ENCODE measurements around the gene KNTC1. TPM values are rescaled to one million over a fixed set of nuclear protein-coding genes. Genes with fewer than 3 reads are reported as not detected.

KNTC1 gene
- total and polyA plus RNA-seq, 10 donors, result 13.4 to 46.1 (median 25.7) TPM

DNA sequence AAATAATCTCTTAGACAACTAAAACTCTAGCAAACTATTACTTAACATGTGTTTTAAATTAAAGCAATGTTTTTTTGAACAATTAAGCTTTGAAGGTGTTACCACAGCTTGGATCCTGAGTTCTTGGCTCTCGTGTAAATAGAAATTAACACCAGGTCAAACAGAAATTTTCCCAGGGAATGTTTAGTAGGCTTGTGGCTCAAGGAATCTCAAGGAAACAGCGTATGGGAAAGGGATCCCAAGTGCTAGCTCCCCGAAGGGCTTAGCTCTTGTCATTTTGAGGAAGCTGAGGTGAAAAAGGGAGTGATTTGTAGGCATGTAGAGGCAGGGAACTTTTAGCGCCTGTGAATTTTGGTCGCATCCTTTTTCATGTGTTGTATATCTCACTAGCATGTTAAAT lies 11.4 kb downstream of the KNTC1 start:
- WGBS, 5 donors, result 91 to 98% (median 96%) methylated on average over 5 of the region's 5 CpGs
- H3K27me3 ChIP-seq (replicated peaks in 1 of 7), result no peaks in the 10 kb centered on the region
- peaks cover 0 to 2% (median 0%) of the 10 kb centered on the region in 6 donors for H3K4me1 ChIP-seq
- intact Hi-C loops (cut with DNase I; ENCODE audit: low total_unique reads), result no loop called here
- H3K36me3 ChIP-seq, result peaks cover 0 to 97% (median 10%) of the 10 kb centered on the region in 6 donors
- no peak for DNase-seq
- TF ChIP-seq POLR2A (IDR thresholded peaks at IDR 0.05), result no peak
- TF ChIP-seq CTCF (IDR thresholded peaks at IDR 0.05 in 8 of 11, conservative IDR thresholded peaks at IDR 0.05 in 3 of 11), result no peak
- no peak for TF ChIP-seq POLR2AphosphoS5 (IDR thresholded peaks at IDR 0.05)
- H3K9me3 ChIP-seq, result no peaks in the 10 kb centered on the region
- no peak overlapping the region for H3K4me3 ChIP-seq
- H3K27ac ChIP-seq, result no peak overlapping the region

GRCh38 chr12:122544537-122544936 lies 17.5 kb downstream of the KNTC1 start:
- Histone ChIP-seq H3K4me1 (peaks cover 0 to 6% (median 0%) of the 10 kb centered on the region in 6 donors), H3K4me3 (no peak overlapping the region), H3K27ac (peak overlapping the region in 1 of 8 donors; percentile 15), H3K27me3 (replicated peaks in 1 of 7) (no peaks in the 10 kb centered on the region), H3K9me3 (no peaks in the 10 kb centered on the region), H3K36me3 (peaks cover 0 to 96% (median 22%) of the 10 kb centered on the region in 6 donors)
- no peak for DNase-seq
- intact Hi-C loops (cut with DNase I; ENCODE audit: low total_unique reads), result no loop called here
- WGBS, 5 donors, result 81 to 88% (median 86%) methylated on average over 2 of the region's 2 CpGs
- TF ChIP-seq POLR2AphosphoS5 (IDR thresholded peaks at IDR 0.05) (no peak), CTCF (IDR thresholded peaks at IDR 0.05 in 8 of 11, conservative IDR thresholded peaks at IDR 0.05 in 3 of 11) (no peak), POLR2A (IDR thresholded peaks at IDR 0.05) (no peak)

DNA sequence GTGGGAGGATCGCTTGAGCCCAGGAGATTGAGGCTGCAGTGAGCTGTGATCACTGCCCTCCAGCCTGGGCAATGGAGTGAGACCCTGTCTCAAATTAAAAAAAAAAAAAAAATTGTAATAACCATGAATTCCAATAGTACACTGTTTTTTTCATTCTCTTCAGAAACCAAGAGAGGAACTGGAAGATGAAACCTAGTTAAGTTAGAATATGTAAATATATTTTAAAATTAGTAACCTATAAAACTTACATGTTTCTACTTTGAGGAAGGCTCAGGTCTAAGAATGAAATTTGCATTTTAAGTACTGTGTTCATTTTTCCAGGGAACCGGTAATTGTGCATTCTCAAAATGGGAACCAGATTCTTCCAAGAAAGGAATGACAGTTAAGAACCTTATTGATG lies 18.8 kb downstream of the KNTC1 start:
- Histone ChIP-seq H3K4me1 (peaks cover 0 to 6% (median 0%) of the 10 kb centered on the region in 6 donors), H3K27me3 (replicated peaks in 1 of 7) (no peaks in the 10 kb centered on the region), H3K36me3 (peaks cover 2 to 99% (median 25%) of the 10 kb centered on the region in 6 donors), H3K9me3 (no peaks in the 10 kb centered on the region), H3K4me3 (no peak overlapping the region), H3K27ac (peak overlapping the region in 1 of 8 donors; percentile 31)
- TF ChIP-seq POLR2AphosphoS5 (IDR thresholded peaks at IDR 0.05), result no peak
- TF ChIP-seq CTCF (IDR thresholded peaks at IDR 0.05 in 8 of 11, conservative IDR thresholded peaks at IDR 0.05 in 3 of 11), result no peak
- no peak for TF ChIP-seq POLR2A (IDR thresholded peaks at IDR 0.05)
- WGBS, 5 donors, result 71 to 88% (median 80%) methylated on average over 2 of the region's 2 CpGs
- no peak for DNase-seq
- intact Hi-C loops (cut with DNase I; ENCODE audit: low total_unique reads), result no loop called here

DNA sequence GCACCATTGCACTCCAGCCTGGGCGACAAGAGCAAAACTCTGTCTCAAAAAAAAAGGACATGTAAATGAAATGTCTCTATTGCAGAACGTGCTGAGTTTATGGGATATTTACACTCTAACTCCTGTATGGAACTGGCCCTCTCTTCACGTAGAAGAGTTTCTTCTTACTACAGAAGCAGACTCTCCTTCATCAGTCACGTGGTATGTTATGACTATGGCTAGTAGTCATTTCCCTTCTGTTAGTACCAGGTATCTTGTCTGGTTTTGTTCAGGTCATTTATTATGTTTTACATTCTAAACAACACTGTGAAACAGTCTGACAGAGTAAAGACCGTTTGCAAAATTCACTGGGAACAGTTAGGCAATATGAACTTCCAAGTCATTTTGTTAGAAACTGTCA lies 20.3 kb downstream of the KNTC1 start:
- peaks cover 0 to 6% (median 0%) of the 10 kb centered on the region in 6 donors for H3K4me1 ChIP-seq
- H3K9me3 ChIP-seq, result no peaks in the 10 kb centered on the region
- TF ChIP-seq POLR2A (IDR thresholded peaks at IDR 0.05) (no peak), CTCF (IDR thresholded peaks at IDR 0.05 in 8 of 11, conservative IDR thresholded peaks at IDR 0.05 in 3 of 11) (no peak), POLR2AphosphoS5 (IDR thresholded peaks at IDR 0.05) (no peak)
- H3K27me3 ChIP-seq (replicated peaks in 1 of 7), result no peaks in the 10 kb centered on the region
- H3K4me3 ChIP-seq, result no peak overlapping the region
- whole genome bisulfite sequencing, 5 donors, result 84 to 95% (median 85%) methylated on average over 5 of the region's 5 CpGs
- intact Hi-C loops (cut with DNase I; ENCODE audit: low total_unique reads), result no loop called here
- no peak for DNase-seq
- H3K36me3 ChIP-seq, result peaks cover 2 to 99% (median 35%) of the 10 kb centered on the region in 6 donors
- H3K27ac ChIP-seq, result no peak overlapping the region
